HFF-Myc (cell line): ENCODE data around the gene GRK6.
A peak's percentile ranks its signal among the peaks of the same experiment; 100 is the strongest.

Source experiments
- DNase-seq: peaks from one replicate; pipeline ENCODE4 v3.0.0-alpha.2; 2011; ENCODE audit warnings: low read depth; ENCODE audit errors: extremely low read depth
- H3K4me3 ChIP-seq: replicated peaks from 2 replicates; pipeline ENCODE4 v1.5.1; 2011; ENCODE audit warnings: low read depth, mild to moderate bottlenecking, control low read depth, low read length
- TF ChIP-seq, protein P1 (sequence below): IDR thresholded peaks from 2 replicates; pipeline ENCODE4 v1.5.1; 2012; ENCODE audit warnings: mild to moderate bottlenecking, low read depth, low read length, control low read depth; ENCODE audit errors: missing control alignments

Gene GRK6

DNA sequence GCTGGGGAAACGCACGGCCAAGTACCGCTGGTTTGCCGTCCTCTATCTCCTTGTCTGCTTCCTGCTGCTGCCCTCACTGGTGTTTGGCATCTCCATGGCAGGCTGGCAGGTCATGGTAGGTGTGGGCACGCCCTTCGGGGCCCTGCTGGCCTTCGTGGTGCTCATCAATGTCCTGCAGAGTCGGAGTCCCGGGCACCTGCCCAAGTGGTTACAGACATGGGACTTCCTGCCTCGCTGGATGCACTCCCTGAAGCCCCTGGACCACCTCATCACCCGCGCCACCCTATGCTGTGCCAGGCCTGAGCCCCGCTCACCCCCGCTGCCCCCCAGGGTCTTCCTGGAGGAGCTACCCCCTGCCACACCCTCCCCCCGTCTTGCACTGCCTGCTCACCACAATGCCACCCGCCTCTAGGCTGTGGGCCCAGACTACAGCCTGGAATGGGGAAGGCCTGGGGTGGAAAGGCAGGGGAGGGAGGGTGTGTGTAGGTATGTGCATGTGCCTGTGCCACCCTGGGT lies 28.5 kb upstream of the GRK6 start:
- TF ChIP-seq, protein P1, sequence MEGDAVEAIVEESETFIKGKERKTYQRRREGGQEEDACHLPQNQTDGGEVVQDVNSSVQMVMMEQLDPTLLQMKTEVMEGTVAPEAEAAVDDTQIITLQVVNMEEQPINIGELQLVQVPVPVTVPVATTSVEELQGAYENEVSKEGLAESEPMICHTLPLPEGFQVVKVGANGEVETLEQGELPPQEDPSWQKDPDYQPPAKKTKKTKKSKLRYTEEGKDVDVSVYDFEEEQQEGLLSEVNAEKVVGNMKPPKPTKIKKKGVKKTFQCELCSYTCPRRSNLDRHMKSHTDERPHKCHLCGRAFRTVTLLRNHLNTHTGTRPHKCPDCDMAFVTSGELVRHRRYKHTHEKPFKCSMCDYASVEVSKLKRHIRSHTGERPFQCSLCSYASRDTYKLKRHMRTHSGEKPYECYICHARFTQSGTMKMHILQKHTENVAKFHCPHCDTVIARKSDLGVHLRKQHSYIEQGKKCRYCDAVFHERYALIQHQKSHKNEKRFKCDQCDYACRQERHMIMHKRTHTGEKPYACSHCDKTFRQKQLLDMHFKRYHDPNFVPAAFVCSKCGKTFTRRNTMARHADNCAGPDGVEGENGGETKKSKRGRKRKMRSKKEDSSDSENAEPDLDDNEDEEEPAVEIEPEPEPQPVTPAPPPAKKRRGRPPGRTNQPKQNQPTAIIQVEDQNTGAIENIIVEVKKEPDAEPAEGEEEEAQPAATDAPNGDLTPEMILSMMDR, result no peak
- no peak for DNase-seq
- H3K4me3 ChIP-seq, result no peak overlapping the region

DNA sequence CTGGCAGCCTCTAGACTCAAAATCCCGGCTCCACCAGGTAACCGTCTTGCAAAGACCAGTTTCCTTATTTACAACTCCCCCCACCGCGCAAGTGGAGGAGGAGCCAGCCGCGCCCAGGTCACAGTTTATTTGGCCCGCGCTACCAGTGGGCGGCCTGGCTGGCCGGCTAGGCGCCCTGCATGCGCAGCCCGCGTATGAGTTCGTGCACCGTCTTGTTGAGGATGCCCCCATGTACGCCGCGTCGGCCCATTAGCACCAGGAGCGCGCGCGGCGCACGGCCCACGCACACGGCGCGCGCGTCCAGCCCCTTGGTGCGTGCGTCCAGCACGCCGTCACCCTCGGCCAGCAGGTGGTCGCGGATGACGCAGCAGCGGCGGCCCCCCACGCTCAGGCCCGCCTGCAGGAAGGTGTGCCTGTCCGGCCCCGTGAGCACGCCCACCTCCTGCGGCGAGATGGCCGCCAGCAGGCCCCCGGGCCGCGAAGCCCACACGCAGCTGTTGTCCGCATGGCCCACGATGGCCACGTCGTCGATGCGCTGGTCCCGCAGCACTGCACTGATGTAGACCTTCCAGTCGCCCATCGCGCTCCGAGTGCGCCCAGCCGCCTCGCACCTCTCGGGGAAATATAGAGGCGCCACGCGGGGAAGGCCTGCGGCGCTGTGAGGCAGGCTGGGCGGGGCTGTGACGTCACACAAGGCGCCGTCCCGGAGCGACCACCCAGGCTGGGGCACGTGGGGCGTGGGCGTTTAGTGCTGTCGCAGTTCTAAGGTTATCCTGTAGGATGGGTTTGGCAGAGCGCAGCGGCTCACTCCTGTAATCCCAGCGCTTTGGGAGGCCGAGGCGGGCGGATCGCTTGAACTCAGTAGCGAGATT lies 26.2 kb upstream of the GRK6 start, which contains the start of gene PFN3:
TSS of gene PFN3 (minus strand) at position 665 of the 872 bp plus-strand sequence. CDS start at position 580, 85 bp downstream.
- no peak within 1 kb of the TSS for H3K4me3 ChIP-seq
- TF ChIP-seq, protein P1, result no peak
- no peak for DNase-seq

DNA sequence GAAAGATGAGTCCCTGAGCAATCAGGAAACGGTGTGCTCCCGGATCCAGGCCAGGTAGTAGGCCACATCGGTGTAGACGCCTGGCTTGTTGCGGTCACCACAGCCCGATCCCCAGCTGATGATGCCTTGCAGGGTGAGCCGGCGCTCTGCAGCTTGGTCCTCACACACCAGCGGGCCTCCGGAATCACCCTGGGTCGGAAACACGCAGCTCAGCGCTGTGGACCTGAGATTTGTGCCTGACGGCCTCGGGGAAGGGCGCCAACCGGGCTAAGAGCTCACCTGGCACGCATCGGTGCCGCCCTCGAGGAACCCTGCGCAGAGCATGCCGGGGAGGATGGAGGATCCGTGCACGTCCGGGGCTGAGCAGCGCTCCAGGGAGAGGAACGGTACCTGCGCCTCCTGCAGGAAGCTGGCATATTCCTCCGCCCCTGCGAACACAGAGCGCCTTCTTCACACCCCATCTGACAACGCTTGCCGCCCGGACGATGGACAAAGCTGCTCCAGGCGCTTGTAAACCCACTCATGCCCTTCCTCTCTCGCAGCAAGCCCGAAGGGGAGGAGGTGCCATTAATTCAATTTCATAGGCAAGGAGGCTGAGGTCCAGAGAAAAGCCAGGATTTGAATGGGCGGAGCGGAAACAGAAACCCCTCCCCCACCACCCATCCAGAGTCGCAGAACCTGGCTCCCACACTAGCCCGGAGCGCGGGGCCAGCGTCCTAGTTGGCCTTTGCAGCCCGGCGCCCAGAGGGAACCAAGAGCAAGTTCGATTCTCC lies 24.0 kb upstream of the GRK6 start:
- no peak for DNase-seq
- TF ChIP-seq, protein P1, result peak; percentile 48
- no peak overlapping the region for H3K4me3 ChIP-seq

DNA sequence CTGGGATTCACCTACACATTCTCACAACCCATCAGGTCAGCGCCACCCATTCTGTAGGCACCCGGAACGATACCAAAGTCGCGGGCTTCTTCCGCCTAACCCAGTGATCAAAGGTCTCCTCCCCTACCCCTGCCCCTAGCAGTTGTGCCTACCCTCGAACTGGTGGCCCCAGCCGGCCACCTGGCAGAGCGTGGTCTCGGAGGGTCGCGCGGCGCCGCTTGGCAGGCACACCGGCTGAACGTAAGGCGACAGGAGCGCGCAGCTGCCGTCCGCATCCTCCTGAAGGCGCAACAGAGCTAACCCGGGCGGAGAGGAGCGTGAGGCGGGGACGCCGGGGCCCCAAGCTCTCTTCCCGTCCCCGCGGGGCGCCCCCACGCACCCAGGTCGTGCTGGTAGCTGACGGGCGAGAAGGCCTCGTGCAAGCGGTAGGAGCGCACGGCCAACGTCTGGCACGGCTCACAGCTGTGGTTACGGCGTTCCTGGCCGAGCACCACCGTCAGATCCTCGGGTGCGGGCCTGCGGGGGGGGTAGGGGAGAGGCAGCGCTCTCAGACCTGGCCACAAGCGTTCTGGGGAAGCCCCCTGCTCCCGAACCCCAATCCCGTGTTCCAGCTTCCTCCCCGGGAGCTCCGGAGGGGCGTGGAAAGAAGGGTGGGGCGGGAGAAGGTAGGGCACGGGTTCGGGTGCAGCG lies 23.2 kb upstream of the GRK6 start:
- no peak for DNase-seq
- TF ChIP-seq, protein P1, result no peak
- peak overlapping the region; percentile 50 for H3K4me3 ChIP-seq

DNA sequence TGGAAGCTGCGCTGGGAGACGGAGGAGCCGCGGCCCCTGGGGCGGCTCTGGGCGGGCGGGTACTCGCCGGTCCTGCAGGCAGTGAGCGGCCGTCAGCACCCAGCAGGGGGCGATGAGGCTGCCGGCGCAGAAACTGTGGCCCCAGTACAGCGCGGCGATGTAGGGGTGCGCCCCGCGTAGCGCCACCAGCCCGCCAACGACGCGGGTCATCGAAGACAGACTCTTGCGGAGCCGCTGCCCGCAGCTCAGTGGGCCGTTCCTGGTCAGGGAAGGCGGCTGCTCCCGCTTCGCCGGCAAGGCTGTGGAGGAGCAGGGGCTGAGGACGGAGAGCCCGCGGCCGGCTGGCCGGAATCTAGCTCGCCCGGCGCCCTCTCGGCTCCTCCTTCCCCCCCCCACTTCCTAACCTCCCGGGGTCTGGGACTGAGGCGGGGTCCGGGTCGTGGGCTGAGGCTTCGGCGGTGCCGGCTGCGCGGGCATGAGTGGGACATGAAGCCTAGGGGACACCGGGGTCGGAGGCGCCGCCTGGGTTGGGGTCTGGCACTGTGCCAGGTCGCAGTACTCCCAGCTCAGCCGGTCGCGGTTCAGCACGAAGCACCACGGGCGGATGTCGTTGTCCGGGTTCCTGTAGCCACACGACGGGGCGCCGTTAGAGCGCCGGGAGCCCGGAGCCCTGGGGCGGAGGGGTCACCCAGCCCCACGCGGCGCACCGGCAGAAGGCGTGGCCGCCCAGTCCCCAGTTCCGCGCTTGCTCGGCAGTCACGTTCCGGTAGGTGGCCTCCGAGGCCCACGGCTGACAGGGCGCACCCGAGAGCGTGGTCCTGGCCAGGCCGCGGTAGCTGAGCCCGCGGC lies 22.5 kb upstream of the GRK6 start:
- peak overlapping the region; percentile 50 for H3K4me3 ChIP-seq
- TF ChIP-seq, protein P1, result peak; percentile 68
- no peak for DNase-seq
